GM18873 (cell line): Measurements from ENCODE around the gene LBHD1.
A peak's percentile ranks its signal among the peaks of the same experiment; 100 is the strongest.
"Not testable (repeated sequence)": the region's sequence is repeated elsewhere in the genome, so short reads cannot be mapped to it uniquely, and the experiment has no call there.

Experiments used
- ATAC-seq: cut with Tn5 transposase; IDR thresholded peaks from one replicate; pipeline ENCODE4 v1.9.1; 2021; ENCODE audit warnings: mild to moderate bottlenecking, moderate library complexity, moderate number of reproducible peaks; ENCODE audit not compliant: unreplicated experiment, low FRiP score

The LBHD1 gene

GRCh38 chr11:62671608-62672389, at the start of gene LBHD1, which contains the start of gene UQCC3:
LBHD1 (minus strand) TSS chr11:62672267; CDS start chr11:62670031, 2,236 bp downstream.
UQCC3 (plus strand) TSS chr11:62671673; CDS start chr11:62671746, 73 bp downstream.
- ATAC-seq: no peak

- ATAC-seq: no peak
Measured at GRCh38 chr11:62719302-62719978, 47.4 kb upstream of the LBHD1 start.

DNA sequence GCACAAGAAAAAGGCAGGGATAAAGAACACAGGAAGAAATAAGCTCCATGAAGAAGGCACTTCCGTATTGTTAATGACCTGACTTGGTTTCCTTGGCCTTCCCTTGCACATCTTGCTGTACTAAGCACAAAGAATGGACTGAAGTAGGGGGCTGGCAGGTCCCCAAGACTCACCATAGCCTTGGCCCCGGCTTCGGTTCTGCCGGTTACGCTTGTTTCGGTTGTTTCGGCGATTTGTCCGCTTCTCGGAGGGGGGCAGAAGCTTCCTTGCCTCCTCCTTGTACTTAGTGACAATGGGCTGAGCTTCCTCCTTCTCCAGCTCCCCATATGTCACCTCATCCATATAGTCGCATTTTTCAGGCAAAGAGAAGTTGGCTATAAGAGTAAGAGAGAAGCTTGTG, 44.7 kb upstream of the LBHD1 start:
- ATAC-seq: no peak

DNA sequence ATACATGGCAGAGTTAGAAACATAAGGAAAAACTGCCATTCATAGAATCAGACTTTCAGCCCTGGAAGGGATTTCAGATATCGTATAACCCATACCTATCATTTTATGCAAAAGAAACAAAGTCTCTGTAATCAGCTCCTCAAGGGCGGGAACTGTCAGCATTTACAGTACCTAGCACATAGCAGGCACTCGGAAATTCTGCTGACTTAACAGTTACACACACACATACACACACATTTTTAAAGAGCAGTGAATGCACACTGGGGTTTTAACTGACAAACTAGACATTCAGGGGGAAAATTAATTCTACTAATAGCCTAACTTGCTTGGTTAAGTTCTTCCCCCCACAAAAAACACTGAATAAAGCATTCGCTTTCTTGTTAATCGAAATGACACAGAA, 44.1 kb upstream of the LBHD1 start:
- ATAC-seq: no peak

DNA sequence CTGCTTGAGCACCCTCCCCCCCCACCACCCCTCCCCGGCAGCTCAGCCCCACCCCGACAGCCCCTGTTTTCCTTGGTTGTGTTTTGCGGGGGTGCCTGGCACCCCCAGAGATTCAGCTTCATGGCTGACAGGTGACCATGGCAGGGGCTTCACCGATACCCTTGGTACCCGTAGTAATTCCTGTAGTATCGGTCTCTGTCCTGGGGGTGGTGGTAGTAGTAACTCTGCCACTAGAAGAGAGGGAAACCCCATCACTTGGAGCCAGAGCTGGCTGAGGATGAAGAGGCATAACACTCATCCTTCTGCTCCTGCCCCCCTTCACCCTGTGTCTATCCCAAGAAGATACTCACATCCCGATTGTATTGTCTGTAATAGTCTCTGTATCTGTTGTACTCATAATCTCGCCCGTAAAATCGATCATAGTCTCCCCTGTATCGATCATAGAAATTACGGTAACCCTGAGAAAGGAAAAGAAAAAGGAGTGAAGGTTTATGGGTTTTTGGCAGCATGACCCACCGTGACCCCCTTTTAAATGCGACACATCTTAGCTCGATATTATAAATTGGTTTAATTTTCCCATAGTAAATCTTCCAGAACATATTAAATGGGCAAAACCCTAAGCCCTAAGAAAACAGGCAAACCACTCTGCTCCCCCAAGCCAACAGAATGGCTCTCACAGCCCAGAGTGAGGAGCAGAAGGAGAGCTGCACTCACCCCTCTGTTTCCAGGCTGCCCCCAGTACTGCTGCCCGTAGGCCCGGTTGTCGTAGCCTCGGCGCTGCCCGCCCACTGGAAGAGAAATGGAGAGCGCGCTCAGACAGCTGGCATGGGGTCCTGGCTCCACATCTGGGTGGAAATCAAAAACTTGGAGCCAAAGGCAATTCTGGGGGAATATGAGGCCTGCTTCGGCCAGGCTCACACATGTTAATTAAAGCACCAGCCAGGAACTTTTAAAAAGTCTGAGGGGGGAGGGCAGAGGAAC, 43.4 kb upstream of the LBHD1 start:
- no peak for ATAC-seq

DNA sequence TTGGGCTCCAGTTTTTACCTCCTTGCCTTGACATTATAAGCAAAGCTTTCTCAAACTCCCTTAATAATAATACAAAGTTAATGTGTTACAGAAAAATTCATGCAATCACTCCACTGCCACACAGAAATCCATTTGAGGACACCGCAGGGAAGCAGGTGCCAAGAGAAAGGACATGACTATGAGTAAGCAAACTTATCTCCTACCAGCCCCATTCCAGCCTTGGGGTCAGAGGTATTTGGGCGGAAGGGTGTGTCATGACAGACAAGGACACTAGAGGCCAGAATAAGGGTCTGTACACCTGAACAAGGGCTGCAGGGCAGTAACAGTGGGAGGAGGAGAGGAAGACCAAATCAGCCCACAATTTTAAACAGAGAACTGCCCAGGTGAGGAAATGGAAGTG, 41.3 kb upstream of the LBHD1 start:
- ATAC-seq: no peak

- ATAC-seq: no peak
Measured at GRCh38 chr11:62712861-62713260, 40.8 kb upstream of the LBHD1 start.

GRCh38 chr11:62712276-62712812, 40.3 kb upstream of the LBHD1 start:
- ATAC-seq: no peak

GRCh38 chr11:62710001-62710345, 37.9 kb upstream of the LBHD1 start:
- no peak for ATAC-seq

- ATAC-seq: peak; percentile 65
Measured at GRCh38 chr11:62709247-62710000, 37.4 kb upstream of the LBHD1 start.

DNA sequence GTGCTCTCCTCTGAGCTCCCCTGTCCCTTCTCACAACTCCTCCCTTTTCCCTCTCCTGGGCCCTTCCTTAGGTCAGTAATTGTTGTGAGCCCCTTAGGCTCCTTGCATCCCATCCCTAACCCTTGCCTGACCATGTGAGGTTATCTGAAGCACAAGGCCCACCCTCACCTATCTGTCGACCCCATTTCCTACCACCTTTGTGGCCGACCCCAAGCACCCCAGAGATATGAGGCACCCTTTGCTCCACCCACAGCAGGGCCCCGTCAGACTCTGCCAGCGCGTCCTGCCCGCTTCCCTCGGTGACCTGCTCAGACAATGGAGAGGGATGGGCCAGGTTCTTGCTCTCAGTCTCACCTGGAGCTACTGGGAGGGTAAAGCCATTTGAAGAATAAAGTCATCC, 36.7 kb upstream of the LBHD1 start:
- no peak for ATAC-seq

GRCh38 chr11:62708392-62708791, 36.3 kb upstream of the LBHD1 start:
- no peak for ATAC-seq

GRCh38 chr11:62707277-62707861, 35.3 kb upstream of the LBHD1 start, which contains the start of the genes BSCL2 and GNG3:
BSCL2 (minus strand) TSS chr11:62707424; CDS start chr11:62707195, 229 bp downstream.
GNG3 (plus strand) TSS chr11:62707676; CDS start chr11:62708296, 620 bp downstream.
- ATAC-seq: no peak

DNA sequence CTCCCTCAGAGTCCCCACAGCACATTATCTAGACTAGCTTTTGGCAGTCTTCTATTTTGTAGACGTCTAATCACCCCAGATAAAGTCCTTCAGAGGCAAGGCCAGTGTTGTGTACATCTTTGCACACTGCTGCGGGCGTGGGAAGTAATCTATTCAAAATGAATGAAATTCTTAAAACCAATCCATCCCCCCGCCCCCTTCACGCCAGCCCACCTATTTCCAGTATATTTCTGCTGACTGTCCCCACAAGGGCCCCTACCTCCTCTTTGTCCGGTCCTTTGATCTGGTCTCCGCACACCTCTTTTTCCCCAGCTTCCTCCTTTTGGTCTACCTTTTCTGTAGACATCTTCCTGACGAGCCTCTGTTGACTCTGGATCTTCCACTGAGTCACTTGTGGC, 34.8 kb upstream of the LBHD1 start:
- ATAC-seq: no peak

GRCh38 chr11:62705880-62706849, 34.1 kb upstream of the LBHD1 start:
- peak; percentile 37 for ATAC-seq

DNA sequence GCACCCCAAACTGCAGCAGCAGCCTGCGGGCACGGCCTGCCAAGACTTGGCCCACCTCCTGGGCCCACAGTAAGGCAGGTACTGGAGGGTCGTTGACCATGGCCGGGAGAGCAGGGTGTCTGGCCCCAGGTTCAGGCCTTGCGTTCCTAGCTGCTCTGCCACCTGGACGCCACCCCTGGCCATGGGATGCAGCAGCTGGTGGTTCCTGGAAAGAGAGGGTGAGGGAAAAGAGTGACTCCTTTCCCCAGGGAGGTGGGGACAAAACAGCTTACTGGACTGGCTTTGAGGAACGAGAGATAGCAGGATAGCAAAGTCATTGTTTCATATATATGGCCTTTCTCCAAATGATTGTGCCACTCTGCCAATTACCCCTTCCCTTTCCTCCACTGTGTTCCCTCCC, 33.3 kb upstream of the LBHD1 start:
- ATAC-seq: no peak

- not testable (repeated sequence) for ATAC-seq
Measured at GRCh38 chr11:62703921-62704320, 31.9 kb upstream of the LBHD1 start.

DNA sequence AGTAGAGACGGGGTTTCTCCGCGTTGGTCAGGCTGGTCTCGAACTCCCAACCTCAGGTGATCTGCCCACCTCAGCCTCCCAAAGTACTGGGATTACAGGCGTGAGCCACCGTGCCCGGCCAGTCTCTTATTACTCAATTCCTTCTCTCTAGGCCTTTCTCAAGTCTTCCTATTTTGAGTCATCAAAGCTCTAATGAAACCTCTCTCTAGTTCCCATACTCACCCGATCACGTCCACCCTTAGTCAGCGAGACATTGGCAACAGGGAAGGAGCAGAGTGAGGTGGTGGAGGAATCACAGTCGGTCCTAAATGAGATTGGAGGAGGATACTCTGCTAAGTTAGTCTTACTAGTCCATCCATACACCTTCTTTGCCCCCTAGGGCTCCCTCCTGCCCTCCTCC, 30.2 kb upstream of the LBHD1 start:
- ATAC-seq: no peak
